ENCODE data around the gene OR1N2. TPM values are rescaled to one million over a fixed set of nuclear protein-coding genes. Genes with fewer than 3 reads are reported as not detected.

The OR1N2 gene, protein sequence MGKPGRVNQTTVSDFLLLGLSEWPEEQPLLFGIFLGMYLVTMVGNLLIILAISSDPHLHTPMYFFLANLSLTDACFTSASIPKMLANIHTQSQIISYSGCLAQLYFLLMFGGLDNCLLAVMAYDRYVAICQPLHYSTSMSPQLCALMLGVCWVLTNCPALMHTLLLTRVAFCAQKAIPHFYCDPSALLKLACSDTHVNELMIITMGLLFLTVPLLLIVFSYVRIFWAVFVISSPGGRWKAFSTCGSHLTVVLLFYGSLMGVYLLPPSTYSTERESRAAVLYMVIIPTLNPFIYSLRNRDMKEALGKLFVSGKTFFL
- total RNA-seq (not detected), polyA plus RNA-seq (not detected)

DNA sequence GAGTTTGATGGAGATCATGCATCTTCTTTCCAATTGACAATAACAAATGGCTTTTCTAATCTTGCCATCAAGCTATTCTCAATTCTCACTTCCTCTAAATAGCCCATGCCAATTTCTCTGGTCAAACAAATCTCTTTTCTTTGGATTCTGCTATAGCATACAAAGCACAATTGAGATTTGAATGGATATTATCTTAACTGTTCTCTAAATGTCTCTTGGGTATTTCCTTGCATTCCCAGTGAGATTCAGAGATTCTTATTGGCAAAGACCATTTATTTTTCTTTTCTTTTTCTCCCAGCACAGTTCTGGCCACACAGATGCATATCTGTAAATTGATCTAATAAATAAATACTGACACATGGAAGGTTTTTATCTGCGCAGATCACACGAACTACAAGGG lies at the start of gene OR1N2:
OR1N2 (plus strand) TSS at position 301 of the 400 bp plus-strand sequence. CDS start 100 bp downstream, outside the sequence.
- Histone ChIP-seq H3K27me3 (ENCODE audit: control insufficient read depth in 4 of 4, insufficient read depth in 4 of 4, low read length in 3 of 4) (peaks cover 0 to 8% (median 3%) of the 10 kb centered on the region in 4 donors), H3K9me3 (ENCODE audit: control insufficient read depth in 4 of 4, low read length in 3 of 4) (no peaks in the 10 kb centered on the region), H3K36me3 (ENCODE audit: control insufficient read depth in 4 of 4, insufficient read depth in 3 of 4, low read depth in 1 of 4, low read length in 3 of 4) (no peaks in the 10 kb centered on the region), H3K9ac (ENCODE audit: low read depth in 1 of 2, low read length in 2 of 2) (no peak within 1 kb of the TSS), H3K4me1 (ENCODE audit: control insufficient read depth in 4 of 4, insufficient read depth in 4 of 4, low read length in 3 of 4) (no peaks in the 10 kb centered on the region), H3K27ac (ENCODE audit: low read depth in 1 of 2, low read length in 2 of 2) (no peak within 1 kb of the TSS), H3K4me3 (ENCODE audit: low read depth in 1 of 3, low read length in 3 of 3) (no peak within 1 kb of the TSS)
- WGBS: 62% methylated on average over 2 of the region's 2 CpGs
- TF ChIP-seq, protein P1, sequence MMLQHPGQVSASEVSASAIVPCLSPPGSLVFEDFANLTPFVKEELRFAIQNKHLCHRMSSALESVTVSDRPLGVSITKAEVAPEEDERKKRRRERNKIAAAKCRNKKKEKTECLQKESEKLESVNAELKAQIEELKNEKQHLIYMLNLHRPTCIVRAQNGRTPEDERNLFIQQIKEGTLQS (IDR thresholded peaks at IDR 0.05): no peak
- TF ChIP-seq FOXA2 (IDR thresholded peaks at IDR 0.05) (no peak), SP1 (IDR thresholded peaks at IDR 0.05) (no peak), HNF4G (IDR thresholded peaks at IDR 0.05) (no peak), RAD21 (IDR thresholded peaks at IDR 0.05) (no peak), RXRA (IDR thresholded peaks at IDR 0.05) (no peak), HNF4A (conservative IDR thresholded peaks at IDR 0.05) (no peak), GABPA (IDR thresholded peaks at IDR 0.05 in 1 of 2, conservative IDR thresholded peaks at IDR 0.05 in 1 of 2) (no peak), YY1 (IDR thresholded peaks at IDR 0.05) (no peak), EGR1 (IDR thresholded peaks at IDR 0.05; ENCODE audit: low read depth in 2 of 2) (no peak), FOXA1 (IDR thresholded peaks at IDR 0.05) (no peak)
- TF ChIP-seq, protein P2, sequence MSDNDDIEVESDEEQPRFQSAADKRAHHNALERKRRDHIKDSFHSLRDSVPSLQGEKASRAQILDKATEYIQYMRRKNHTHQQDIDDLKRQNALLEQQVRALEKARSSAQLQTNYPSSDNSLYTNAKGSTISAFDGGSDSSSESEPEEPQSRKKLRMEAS (IDR thresholded peaks at IDR 0.05): no peak
- TF ChIP-seq, protein P3, sequence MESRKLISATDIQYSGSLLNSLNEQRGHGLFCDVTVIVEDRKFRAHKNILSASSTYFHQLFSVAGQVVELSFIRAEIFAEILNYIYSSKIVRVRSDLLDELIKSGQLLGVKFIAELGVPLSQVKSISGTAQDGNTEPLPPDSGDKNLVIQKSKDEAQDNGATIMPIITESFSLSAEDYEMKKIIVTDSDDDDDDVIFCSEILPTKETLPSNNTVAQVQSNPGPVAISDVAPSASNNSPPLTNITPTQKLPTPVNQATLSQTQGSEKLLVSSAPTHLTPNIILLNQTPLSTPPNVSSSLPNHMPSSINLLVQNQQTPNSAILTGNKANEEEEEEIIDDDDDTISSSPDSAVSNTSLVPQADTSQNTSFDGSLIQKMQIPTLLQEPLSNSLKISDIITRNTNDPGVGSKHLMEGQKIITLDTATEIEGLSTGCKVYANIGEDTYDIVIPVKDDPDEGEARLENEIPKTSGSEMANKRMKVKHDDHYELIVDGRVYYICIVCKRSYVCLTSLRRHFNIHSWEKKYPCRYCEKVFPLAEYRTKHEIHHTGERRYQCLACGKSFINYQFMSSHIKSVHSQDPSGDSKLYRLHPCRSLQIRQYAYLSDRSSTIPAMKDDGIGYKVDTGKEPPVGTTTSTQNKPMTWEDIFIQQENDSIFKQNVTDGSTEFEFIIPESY (IDR thresholded peaks at IDR 0.05): no peak
- TF ChIP-seq, protein P4, sequence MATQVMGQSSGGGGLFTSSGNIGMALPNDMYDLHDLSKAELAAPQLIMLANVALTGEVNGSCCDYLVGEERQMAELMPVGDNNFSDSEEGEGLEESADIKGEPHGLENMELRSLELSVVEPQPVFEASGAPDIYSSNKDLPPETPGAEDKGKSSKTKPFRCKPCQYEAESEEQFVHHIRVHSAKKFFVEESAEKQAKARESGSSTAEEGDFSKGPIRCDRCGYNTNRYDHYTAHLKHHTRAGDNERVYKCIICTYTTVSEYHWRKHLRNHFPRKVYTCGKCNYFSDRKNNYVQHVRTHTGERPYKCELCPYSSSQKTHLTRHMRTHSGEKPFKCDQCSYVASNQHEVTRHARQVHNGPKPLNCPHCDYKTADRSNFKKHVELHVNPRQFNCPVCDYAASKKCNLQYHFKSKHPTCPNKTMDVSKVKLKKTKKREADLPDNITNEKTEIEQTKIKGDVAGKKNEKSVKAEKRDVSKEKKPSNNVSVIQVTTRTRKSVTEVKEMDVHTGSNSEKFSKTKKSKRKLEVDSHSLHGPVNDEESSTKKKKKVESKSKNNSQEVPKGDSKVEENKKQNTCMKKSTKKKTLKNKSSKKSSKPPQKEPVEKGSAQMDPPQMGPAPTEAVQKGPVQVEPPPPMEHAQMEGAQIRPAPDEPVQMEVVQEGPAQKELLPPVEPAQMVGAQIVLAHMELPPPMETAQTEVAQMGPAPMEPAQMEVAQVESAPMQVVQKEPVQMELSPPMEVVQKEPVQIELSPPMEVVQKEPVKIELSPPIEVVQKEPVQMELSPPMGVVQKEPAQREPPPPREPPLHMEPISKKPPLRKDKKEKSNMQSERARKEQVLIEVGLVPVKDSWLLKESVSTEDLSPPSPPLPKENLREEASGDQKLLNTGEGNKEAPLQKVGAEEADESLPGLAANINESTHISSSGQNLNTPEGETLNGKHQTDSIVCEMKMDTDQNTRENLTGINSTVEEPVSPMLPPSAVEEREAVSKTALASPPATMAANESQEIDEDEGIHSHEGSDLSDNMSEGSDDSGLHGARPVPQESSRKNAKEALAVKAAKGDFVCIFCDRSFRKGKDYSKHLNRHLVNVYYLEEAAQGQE (IDR thresholded peaks at IDR 0.05): no peak
- TF ChIP-seq, protein P5, sequence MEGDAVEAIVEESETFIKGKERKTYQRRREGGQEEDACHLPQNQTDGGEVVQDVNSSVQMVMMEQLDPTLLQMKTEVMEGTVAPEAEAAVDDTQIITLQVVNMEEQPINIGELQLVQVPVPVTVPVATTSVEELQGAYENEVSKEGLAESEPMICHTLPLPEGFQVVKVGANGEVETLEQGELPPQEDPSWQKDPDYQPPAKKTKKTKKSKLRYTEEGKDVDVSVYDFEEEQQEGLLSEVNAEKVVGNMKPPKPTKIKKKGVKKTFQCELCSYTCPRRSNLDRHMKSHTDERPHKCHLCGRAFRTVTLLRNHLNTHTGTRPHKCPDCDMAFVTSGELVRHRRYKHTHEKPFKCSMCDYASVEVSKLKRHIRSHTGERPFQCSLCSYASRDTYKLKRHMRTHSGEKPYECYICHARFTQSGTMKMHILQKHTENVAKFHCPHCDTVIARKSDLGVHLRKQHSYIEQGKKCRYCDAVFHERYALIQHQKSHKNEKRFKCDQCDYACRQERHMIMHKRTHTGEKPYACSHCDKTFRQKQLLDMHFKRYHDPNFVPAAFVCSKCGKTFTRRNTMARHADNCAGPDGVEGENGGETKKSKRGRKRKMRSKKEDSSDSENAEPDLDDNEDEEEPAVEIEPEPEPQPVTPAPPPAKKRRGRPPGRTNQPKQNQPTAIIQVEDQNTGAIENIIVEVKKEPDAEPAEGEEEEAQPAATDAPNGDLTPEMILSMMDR (IDR thresholded peaks at IDR 0.05; ENCODE audit: low read depth, low read length, missing input control): no peak
- no peak for DNase-seq (ENCODE audit: low spot score)

All from liver (tissue), 9 donors.